HepG2 (cell line): ENCODE results near the gene PLK2. TPM values are rescaled to one million over a fixed set of nuclear protein-coding genes. Genes with fewer than 3 reads are reported as not detected.

ENCODE experiments used
- FOXA1 ChIP-seq, 2 experiments: fragments of 450-650 bp in 1 of 2; sonication (generic) in 1 of 2; formaldehyde crosslinking in 1 of 2; IDR thresholded peaks; 2 replicates each; pipeline versions ENCODE4 v1.4.0 to v1.6.1; 2016 to 2020; ENCODE audit warnings: missing genetic modification reagents in 1 of 2
- FOXK1 ChIP-seq: sonication (generic); formaldehyde crosslinking; IDR thresholded peaks from 2 replicates; pipeline ENCODE4 v1.4.0; 2020; ENCODE audit warnings: low read depth, missing genetic modification reagents, borderline replicate concordance
- JARID2 ChIP-seq: sonication (generic); formaldehyde crosslinking; IDR thresholded peaks from 2 replicates; pipeline ENCODE4 v1.8.1; 2023; ENCODE audit warnings: missing genetic modification reagents, inconsistent platforms; ENCODE audit not compliant: insufficient replicate concordance
- KDM4B ChIP-seq: sonication (generic); formaldehyde crosslinking; IDR thresholded peaks from 2 replicates; pipeline ENCODE4 v1.4.0; 2020; ENCODE audit warnings: missing genetic modification reagents
- KLF16 ChIP-seq, 2 experiments: sonication (generic) in 1 of 2; formaldehyde crosslinking in 1 of 2; IDR thresholded peaks; 2 replicates each; pipeline versions ENCODE4 v1.6.1 to v1.8.0; 2016 to 2023; ENCODE audit warnings: missing genetic modification reagents in 2 of 2, missing compliant biosample characterization in 1 of 2
- MBD4 ChIP-seq: IDR thresholded peaks from 2 replicates; pipeline ENCODE4 v1.6.1; 2012; ENCODE audit warnings: low read length, inconsistent platforms, borderline replicate concordance
- PTBP1 ChIP-seq: fragments of 200-400 bp; formaldehyde crosslinking; IDR thresholded peaks from 2 replicates; pipeline ENCODE4 v1.6.1; 2018; ENCODE audit warnings: low read length, low read depth; ENCODE audit not compliant: poor library complexity, severe bottlenecking
- REL ChIP-seq: sonication (generic); formaldehyde crosslinking; conservative IDR thresholded peaks from 2 replicates; pipeline ENCODE4 v1.8.0; 2022; ENCODE audit warnings: mild to moderate bottlenecking, missing genetic modification reagents, moderate library complexity
- SP2 ChIP-seq: sonication (generic); formaldehyde crosslinking; IDR thresholded peaks from 2 replicates; pipeline ENCODE4 v1.5.1; 2020; ENCODE audit warnings: mild to moderate bottlenecking, missing genetic modification reagents
- TCF7 ChIP-seq: sonication (generic); IDR thresholded peaks from 2 replicates; pipeline ENCODE4 v1.6.1; 2016; ENCODE audit warnings: antibody characterized with exemption, low read depth
- ZNF121 ChIP-seq: sonication (generic); formaldehyde crosslinking; IDR thresholded peaks from 2 replicates; pipeline ENCODE4 v1.5.0; 2020; ENCODE audit warnings: mild to moderate bottlenecking, missing genetic modification reagents
- ZNF335 ChIP-seq: sonication (generic); formaldehyde crosslinking; IDR thresholded peaks from 2 replicates; pipeline ENCODE4 v1.4.0; 2020; ENCODE audit warnings: missing genetic modification reagents
- ZNF543 ChIP-seq: sonication (generic); formaldehyde crosslinking; IDR thresholded peaks from 2 replicates; pipeline ENCODE4 v1.4.0; 2020; ENCODE audit warnings: mild to moderate bottlenecking, missing genetic modification reagents
- ZNF562 ChIP-seq: sonication (generic); formaldehyde crosslinking; IDR thresholded peaks from 2 replicates; pipeline ENCODE4 v1.8.0; 2022; ENCODE audit warnings: missing genetic modification reagents, borderline replicate concordance
- ZNF790 ChIP-seq: sonication (generic); formaldehyde crosslinking; IDR thresholded peaks from 2 replicates; pipeline ENCODE4 v1.8.0; 2022; ENCODE audit warnings: missing genetic modification reagents, mild to moderate bottlenecking, borderline replicate concordance
- ZZZ3 ChIP-seq: sonication (generic); formaldehyde crosslinking; IDR thresholded peaks from 2 replicates; pipeline ENCODE4 v1.4.0; 2020; ENCODE audit warnings: missing genetic modification reagents, mild to moderate bottlenecking, borderline replicate concordance
- polyA plus RNA-seq, 8 experiments: library from polyadenylated mRNA; depleted of rRNA in 3 of 8; stranded (reverse) in 7 of 8; unstranded in 1 of 8; fragments of >200 nt; fragmentation: Illumina TruSeq in 4 of 8; extraction: Trizol in 4 of 8; gene quantifications; 2 replicates each; pipeline versions ENCODE4 v1.2.1 to v1.2.3, GENCODE V29; 2011 to 2016; ENCODE audit warnings: low read depth in 4 of 8, missing spikeins in 1 of 8, mixed read lengths in 1 of 8; ENCODE audit not compliant: insufficient read depth in 1 of 8
- total RNA-seq, 5 experiments: library from RNA; depleted of rRNA; stranded (reverse); fragments of >200 nt; fragmentation: Illumina TruSeq; extraction: Trizol; gene quantifications; 2 replicates each; pipeline ENCODE4 v1.2.3, GENCODE V29; 2016; ENCODE audit warnings: low read depth in 1 of 5
- TF ChIP-seq, protein P1 (sequence below): sonication (generic); formaldehyde crosslinking; IDR thresholded peaks from 2 replicates; pipeline ENCODE4 v1.4.0; 2020; ENCODE audit warnings: mild to moderate bottlenecking, missing genetic modification reagents
- TF ChIP-seq, protein P2 (sequence below): sonication (generic); formaldehyde crosslinking; IDR thresholded peaks from 2 replicates; pipeline ENCODE4 v1.8.0; 2022; ENCODE audit warnings: missing genetic modification reagents, mild to moderate bottlenecking, borderline replicate concordance
- TF ChIP-seq, protein P3 (sequence below): sonication (generic); formaldehyde crosslinking; IDR thresholded peaks from 2 replicates; pipeline ENCODE4 v1.5.1; 2020; ENCODE audit warnings: missing genetic modification reagents, mild to moderate bottlenecking, borderline replicate concordance
- TF ChIP-seq, protein P4 (sequence below): sonication (generic); formaldehyde crosslinking; IDR thresholded peaks from 2 replicates; pipeline ENCODE4 v1.5.0; 2020; ENCODE audit warnings: missing genetic modification reagents
- TF ChIP-seq, protein P5 (sequence below): sonication (generic); formaldehyde crosslinking; IDR thresholded peaks from 2 replicates; pipeline ENCODE4 v1.5.0; 2020; ENCODE audit warnings: missing genetic modification reagents

The PLK2 gene
- total and polyA plus RNA-seq, 2 of the 13 experiments (the other 11 are each of a cell fraction or from before 2014, with no cell fraction given) = 9.6 to 29.6 TPM

DNA sequence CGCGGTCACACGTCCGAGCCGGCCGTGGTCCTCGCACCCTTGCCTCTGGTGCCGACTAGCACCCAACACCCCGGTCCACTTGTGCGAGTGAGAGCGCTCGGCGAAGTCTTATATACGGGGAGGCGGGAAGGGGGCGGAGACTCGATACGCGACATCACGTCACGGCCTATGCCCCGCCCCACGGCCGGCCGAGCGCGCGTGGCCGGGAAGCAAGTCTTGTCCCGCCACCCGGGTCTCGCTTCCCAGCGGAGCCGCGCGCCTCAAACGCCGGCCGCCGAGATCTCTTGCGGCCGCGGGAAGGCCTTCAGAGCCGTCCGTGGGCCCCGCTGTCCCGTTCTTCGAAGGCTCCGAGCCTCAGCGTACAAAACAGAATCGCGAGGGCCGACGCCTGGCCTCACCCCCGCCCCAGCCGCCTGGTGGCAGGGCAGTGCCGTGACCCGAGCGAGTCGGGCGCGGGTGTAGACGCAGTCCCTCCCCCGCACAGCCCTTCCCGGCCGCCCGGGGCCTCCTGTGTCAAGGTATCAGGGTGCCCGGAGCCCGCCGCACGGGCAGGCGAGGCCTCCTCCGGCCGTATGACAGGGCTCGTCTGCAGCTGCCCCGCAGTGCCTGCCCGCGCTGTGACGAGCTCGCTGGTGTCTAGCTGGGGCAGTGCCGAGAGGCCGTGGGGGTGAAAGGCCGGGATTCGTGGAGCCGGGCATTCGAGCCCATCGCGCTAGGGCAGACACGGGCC lies at the start of gene PLK2 (continued):
- TF ChIP-seq FOXA1 (IDR thresholded peaks at IDR 0.05) (no peak), FOXA1 (CRISPR knock-in tag; IDR thresholded peaks at IDR 0.05) (no peak), ZNF790 (CRISPR knock-in tag) (no peak), ZZZ3 (CRISPR knock-in tag) (no peak), KLF16 (CRISPR knock-in tag; IDR thresholded peaks at IDR 0.05) (peak in 1 of 2 experiments; percentile 51; a peak in 1 of 4 replicates), JARID2 (CRISPR knock-in tag) (no peak), ZNF335 (CRISPR knock-in tag) (no peak), MBD4 (no peak), ZNF562 (CRISPR knock-in tag) (no peak), PTBP1 (no peak), ZNF121 (CRISPR knock-in tag) (peak; percentile 44; the same call in 1 of the 2 replicates), REL (CRISPR knock-in tag) (no peak; the same call in 1 of the 2 replicates), FOXK1 (CRISPR knock-in tag) (no peak), ZNF543 (peak; percentile 49; the same call in 1 of the 2 replicates), KDM4B (CRISPR knock-in tag) (0 out of 2 replicates have a peak, but pooled peaks have one; percentile 11), SP2 (CRISPR knock-in tag) (no peak), TCF7 (no peak)
- TF ChIP-seq, protein P1, sequence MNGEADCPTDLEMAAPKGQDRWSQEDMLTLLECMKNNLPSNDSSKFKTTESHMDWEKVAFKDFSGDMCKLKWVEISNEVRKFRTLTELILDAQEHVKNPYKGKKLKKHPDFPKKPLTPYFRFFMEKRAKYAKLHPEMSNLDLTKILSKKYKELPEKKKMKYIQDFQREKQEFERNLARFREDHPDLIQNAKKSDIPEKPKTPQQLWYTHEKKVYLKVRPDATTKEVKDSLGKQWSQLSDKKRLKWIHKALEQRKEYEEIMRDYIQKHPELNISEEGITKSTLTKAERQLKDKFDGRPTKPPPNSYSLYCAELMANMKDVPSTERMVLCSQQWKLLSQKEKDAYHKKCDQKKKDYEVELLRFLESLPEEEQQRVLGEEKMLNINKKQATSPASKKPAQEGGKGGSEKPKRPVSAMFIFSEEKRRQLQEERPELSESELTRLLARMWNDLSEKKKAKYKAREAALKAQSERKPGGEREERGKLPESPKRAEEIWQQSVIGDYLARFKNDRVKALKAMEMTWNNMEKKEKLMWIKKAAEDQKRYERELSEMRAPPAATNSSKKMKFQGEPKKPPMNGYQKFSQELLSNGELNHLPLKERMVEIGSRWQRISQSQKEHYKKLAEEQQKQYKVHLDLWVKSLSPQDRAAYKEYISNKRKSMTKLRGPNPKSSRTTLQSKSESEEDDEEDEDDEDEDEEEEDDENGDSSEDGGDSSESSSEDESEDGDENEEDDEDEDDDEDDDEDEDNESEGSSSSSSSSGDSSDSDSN = peak; percentile 80
- TF ChIP-seq, protein P2, sequence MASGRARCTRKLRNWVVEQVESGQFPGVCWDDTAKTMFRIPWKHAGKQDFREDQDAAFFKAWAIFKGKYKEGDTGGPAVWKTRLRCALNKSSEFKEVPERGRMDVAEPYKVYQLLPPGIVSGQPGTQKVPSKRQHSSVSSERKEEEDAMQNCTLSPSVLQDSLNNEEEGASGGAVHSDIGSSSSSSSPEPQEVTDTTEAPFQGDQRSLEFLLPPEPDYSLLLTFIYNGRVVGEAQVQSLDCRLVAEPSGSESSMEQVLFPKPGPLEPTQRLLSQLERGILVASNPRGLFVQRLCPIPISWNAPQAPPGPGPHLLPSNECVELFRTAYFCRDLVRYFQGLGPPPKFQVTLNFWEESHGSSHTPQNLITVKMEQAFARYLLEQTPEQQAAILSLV (CRISPR knock-in tag) = no peak
- TF ChIP-seq, protein P3, sequence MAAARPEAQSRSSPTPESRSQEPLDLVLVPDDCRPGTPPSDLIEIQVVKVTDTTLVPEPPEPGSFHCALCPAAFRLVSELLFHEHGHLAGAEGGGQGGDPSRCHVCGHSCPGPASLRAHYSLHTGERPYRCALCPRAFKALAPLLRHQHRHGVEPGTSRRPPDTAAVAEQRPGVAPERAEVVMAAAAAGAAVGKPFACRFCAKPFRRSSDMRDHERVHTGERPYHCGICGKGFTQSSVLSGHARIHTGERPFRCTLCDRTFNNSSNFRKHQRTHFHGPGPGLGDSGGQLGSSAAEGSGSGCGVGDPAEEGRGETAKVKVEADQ (CRISPR knock-in tag) = peak; percentile 53; the same call in 1 of the 2 replicates
- TF ChIP-seq, protein P4, sequence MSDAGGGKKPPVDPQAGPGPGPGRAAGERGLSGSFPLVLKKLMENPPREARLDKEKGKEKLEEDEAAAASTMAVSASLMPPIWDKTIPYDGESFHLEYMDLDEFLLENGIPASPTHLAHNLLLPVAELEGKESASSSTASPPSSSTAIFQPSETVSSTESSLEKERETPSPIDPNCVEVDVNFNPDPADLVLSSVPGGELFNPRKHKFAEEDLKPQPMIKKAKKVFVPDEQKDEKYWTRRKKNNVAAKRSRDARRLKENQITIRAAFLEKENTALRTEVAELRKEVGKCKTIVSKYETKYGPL (CRISPR knock-in tag) = no peak
- TF ChIP-seq, protein P5, sequence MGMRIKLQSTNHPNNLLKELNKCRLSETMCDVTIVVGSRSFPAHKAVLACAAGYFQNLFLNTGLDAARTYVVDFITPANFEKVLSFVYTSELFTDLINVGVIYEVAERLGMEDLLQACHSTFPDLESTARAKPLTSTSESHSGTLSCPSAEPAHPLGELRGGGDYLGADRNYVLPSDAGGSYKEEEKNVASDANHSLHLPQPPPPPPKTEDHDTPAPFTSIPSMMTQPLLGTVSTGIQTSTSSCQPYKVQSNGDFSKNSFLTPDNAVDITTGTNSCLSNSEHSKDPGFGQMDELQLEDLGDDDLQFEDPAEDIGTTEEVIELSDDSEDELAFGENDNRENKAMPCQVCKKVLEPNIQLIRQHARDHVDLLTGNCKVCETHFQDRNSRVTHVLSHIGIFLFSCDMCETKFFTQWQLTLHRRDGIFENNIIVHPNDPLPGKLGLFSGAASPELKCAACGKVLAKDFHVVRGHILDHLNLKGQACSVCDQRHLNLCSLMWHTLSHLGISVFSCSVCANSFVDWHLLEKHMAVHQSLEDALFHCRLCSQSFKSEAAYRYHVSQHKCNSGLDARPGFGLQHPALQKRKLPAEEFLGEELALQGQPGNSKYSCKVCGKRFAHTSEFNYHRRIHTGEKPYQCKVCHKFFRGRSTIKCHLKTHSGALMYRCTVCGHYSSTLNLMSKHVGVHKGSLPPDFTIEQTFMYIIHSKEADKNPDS (CRISPR knock-in tag) = no peak
